Activated CD4-positive, CD25-positive, alpha-beta regulatory T cell treated with anti-CD3 and anti-CD28 coated beads, Interleukin-2, amount 50 U/mL, for 24 hours (primary cell): Measurements from ENCODE around the gene TAS2R16.

ENCODE experiments used
- ATAC-seq, 2 donors: fragments of 150-1000 bp; cut with Tn5 transposase; one replicate each; pipeline ENCODE4 v1.10.0; 2021; ENCODE audit warnings: mild to moderate bottlenecking in 1 of 2, moderate library complexity in 1 of 2

Gene TAS2R16, protein sequence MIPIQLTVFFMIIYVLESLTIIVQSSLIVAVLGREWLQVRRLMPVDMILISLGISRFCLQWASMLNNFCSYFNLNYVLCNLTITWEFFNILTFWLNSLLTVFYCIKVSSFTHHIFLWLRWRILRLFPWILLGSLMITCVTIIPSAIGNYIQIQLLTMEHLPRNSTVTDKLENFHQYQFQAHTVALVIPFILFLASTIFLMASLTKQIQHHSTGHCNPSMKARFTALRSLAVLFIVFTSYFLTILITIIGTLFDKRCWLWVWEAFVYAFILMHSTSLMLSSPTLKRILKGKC

DNA sequence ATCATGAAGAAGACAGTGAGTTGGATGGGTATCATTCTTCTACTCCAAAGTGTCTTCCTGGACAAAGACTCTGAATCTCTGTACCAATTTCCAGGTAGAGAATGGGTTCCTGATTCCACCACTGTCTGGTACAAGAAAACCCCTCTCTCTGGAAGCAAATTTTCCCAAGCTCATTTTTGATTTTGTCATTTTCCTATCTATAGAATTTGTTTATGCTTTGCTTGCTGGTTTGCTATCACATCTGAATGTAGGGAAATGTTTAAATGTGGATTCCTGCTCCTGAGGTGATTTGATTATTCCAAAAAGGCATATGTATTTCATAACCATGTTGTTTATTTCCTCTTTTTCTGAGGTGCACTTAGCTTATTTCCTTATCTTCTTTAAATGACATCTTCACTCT lies at the start of gene TAS2R16:
Gene TAS2R16, minus strand, starts transcription at position 101 of the 400 bp plus-strand sequence. Its CDS starts 66 bp downstream, at position 35.
- no peak for ATAC-seq

DNA sequence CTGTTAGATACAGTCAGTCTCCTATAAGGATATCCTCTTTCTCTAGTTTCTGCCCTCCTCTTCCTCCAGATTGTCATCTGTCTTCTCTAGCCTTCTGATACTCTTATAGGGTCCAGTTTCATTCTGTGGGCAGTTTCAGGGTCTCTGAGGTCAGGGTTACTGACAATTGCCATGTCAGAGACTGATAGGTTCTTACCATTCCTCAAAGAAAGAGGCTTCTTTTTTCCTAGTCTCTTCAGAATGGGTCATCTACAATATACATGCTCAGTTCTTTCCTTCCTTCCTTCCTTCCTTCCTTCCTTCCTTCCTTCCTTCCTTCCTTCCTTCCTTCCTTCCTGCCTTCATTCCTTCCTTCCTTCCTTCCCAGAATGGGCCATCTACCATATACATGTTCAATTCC lies 48.1 kb upstream of the TAS2R16 start:
- no peak for ATAC-seq

DNA sequence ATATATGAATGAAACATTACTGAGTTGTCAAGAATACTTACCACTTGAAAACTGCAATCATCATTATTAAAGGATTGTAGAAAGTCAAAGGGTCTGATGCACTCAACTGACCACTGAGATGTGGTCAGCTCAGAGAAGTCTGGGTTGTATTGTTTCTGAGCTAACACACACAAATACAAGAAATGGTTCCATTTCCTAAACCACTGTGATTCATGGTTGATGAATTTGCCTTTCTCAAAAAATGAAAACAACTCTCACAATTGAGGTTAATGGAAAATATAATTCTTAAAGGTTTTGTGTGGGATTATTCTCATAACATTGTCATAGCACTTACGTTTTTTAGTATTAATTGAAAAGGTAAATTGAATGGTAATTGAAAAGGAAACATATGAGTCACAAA lies 45.6 kb upstream of the TAS2R16 start:
- ATAC-seq = no peak

DNA sequence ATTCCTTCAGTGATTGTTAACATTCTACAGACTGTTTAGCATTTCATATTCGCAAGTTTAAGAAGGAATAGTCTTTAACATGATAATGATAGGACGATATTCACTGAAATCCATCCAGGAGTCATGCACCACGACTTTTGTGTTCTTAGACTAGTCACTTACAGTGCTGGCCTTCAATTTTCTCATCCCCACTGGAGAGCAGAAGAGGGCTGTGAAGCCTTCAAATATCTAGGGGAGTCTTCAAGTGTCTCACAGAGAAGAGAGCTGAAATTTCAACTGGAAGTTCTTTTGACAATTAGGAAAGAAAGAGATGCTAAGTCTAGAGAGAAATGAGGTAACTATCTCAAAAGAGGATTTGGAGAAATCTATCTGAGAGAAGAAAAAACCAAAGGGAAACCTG lies 43.8 kb upstream of the TAS2R16 start:
- ATAC-seq = no peak

DNA sequence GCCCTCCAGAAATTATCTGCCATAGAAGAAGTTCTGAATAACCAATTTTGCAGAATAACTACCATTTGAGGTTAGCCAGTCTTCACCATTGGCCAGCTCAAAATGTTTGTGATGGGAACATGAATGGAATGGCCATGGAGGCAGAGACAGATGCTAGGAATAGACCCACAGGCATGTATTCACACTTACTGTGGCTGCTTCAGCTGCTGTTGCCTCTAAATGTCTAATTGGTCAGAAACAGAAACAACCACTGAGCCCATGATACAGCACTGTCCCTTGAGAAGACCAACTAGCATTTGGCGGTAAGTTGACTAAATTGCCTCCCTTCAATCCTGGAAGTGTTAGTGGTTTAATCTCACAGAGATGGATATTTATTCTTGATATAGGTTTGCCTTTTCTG lies 38.6 kb upstream of the TAS2R16 start:
- ATAC-seq = no peak

DNA sequence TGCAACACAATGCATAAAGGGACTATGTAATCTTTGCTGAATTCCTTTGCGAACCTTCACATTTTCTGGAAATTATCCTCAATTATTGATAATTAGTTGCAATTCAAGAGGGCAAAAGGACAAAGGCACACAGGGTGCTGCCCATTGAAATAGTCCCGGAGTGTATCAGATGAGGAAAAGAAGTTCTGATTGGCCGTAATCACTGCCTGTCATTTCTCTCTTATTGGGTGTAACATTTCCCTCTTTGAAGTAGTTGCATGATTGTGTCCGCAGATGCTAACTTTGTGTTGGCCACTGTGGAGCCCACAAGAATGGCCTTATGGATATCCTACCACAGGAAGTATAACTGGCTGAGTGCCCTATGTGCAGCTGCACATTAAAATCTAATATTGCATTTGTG lies 35.1 kb upstream of the TAS2R16 start:
- no peak for ATAC-seq

DNA sequence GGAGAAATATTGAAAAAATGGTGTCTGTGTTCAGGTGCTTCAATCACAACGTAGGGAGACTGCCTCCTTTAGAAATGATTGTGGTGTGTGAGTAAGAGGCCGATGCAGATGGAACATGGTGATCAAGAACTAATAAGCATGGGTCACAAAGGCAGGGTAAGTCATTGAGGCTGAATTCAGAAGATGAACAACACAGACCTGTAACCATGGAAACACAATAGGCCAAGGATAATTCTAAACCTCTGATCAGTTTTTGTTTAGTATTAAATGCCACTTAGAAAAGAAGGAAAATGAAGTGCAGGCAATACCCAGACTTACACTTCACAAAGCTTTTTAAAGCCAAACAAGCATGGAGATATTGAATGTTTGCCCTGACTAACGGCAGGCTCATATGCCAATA lies 32.8 kb upstream of the TAS2R16 start:
- ATAC-seq = no peak

DNA sequence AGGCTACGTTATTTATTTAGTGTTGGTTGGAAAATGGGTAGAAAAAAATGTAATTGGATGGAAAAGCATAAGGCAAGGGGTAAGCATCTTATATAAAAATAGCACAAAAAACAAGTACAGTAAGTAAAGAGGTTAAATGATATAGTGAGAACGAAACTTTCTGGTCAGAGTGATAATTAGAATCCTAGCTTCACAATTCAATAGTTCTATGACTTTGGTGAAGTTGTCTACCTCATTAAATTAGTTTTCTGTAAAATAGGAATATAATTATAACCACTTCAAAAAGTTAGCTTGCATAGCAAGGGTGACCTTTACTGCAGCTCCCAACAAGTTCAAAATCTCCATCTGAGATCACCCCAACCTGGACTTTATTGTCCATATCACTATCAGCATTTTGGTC lies 30.8 kb upstream of the TAS2R16 start:
- ATAC-seq = no peak

DNA sequence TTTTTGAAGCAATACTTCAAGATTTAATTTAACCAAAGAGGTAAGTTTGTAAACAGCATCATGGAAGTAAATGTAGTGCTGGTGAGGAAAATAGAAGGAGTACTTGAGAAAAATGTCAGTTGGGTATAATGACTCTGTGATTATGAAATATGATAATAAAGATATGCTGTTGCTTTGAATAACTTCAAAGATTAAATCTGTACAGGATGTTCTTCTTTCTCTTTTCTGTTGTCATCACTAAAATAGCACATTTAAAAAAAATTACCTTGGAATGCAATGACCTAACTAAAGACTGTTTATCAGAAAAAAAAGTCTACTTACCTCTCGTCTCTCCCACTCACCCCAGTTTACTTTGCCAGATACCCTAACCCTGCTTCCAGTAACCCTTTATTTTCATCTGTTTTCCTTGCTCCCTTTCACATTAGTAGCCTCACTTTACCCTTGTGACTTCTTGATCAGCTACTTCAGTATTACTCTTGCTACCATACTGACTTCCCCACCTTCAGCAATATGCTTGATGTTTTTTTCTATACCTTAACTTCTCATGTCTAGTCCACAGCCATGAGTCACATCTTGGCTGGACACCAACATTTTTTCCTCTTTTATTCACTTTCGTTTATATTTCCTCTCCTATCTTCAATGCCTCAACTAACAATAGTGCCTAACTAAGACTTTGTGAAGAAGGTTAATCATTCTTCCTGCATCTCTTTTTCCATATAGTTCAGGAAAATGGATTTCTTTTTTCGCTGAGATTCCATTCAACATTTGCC lies 29.7 kb upstream of the TAS2R16 start:
- no peak for ATAC-seq

DNA sequence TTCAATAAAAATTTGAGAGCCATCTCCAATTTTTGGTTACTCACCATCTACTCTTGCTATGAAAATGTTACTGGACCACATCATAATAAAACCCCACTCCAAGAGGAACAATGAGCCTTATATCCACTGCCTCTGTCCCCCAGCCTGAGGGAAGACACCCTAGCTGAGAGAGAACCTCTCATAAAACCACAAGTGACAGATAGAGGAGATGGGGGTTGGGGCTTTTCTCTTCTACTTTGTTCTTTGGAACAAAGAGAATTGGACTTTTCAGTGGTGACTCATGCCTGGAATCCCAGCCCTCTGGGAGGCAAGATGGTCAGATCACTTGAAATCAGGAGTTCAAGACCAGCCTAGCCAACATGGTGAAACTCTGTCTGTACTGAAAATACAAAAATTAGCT lies 27.6 kb upstream of the TAS2R16 start:
- no peak for ATAC-seq

DNA sequence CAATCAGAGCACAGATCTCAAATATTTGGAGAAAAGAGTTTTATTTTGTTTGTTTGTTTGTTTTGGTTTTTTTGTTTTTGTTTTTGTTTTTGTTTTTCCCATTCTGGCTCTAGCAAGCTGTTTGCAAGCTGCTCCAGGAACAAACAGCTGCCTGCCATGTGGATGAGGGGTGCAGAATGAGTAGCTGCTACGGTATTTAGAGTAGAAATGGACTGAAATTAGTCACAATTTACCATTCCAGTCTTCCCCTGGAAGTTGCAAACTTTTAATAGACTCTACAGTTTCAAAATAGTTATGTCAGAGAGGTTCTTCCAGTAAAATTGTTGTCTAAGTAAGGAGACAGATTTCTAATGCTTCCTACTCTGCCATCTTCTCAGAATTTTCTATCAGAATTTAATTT lies 27.1 kb upstream of the TAS2R16 start:
- no peak for ATAC-seq

DNA sequence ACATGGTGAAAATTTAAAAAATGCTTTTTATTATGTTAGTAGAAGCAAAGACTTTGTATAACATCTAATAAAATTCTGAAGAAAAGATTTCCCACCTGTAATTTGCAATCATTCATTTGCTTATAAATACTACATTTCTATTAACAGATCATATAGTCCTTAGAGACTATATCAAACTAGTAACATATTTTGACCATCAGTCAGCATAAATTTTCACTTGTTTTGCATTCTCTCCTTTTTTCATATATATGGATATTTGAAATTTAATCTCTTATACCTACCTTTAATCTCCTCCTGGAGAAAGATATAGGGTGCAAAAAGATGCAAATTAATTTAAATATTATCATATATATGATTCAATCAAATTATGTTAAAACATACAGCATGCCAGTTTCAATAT lies 16.9 kb upstream of the TAS2R16 start:
- ATAC-seq = no peak

DNA sequence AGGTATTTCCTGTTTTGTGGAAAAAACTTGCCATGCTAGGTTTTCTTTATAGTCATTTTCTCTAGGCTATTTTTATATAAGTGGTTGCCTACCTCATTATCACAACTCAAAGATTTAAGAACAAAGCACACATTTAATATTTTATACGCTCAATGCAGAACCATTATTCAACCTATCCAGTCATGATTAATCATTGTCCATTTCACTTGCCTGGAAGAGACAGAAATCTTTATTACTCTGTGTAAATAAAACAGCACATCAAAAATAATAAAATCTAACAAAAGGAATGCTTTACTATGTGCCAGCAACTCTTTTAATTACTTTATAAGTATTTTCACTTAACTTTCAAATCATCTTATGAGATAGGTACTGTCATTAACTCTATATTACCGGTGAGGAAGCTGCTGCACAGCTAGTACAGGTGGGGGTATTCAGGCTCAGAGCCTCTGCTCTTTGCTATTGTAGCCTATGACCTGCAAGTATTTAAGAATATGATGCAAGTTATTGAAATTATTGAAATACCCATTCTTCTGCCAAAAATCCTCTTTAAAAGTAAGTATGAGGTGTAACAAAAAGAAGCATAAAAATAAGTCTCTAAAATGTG lies 16.4 kb upstream of the TAS2R16 start:
- no peak for ATAC-seq

DNA sequence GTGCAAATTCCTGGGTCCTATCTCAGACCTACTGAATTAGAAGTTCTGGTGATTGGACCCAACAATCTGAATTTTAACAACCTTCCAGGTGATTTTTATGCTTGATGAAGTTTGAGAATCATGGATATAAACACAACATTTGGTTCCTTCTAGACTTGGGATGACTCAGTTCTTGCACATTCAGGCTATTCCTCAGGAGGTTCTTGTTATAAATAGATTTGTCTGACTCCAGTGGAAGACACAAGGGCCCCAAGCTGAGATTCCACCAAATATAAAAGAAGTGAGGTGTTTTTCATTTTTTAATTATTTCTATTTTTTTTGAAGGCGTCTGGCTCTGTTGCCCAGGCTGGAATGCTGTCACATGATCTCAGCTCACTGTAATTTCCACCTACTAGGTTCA lies 9.4 kb upstream of the TAS2R16 start:
- ATAC-seq = no peak

DNA sequence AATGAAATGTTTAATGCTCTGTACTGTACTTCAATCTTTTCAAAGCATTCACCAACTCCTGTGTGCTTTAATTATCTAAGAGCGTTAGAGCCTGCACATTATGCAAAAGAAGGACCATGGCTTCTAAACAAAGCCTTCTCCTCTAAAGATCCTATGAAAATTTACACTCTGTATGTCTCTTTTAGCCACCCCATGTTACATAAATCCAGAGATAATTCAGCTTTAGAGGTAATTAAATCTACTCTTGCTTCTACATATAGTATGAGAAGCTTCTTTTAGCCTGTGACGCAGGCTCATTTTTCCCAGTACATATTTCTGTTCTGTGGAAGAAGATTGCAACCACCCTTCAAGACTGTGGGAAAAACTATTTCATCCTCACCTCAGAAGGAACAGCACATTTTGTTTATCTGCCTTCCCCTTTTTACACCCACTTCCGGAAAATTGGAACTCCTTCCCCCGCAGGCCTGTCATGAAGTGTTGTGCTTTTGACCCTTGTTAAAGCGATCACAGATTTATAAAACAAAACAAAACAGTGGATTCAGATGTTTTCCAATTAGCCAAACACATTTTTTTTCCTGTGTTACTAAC lies 8.1 kb upstream of the TAS2R16 start:
- ATAC-seq = no peak

DNA sequence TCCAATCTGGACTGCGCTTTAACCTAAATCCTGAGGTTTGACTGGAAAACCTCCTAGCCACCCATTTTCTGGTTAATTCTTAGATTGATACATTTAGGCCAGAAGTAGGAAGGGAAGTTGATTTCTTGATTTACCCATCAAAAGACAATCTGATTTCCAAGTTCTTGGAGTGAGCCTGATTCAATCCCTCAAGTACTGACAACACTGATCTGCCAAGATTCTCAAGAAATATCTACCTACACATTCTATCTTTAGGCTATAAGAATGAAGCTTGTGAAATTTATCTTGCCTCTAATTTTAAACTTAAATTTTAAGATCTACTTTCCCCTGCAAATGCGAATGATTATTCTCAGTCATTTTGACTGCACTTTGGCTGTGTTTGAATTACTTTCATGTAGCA lies 5.9 kb downstream of the TAS2R16 start:
- no peak for ATAC-seq

DNA sequence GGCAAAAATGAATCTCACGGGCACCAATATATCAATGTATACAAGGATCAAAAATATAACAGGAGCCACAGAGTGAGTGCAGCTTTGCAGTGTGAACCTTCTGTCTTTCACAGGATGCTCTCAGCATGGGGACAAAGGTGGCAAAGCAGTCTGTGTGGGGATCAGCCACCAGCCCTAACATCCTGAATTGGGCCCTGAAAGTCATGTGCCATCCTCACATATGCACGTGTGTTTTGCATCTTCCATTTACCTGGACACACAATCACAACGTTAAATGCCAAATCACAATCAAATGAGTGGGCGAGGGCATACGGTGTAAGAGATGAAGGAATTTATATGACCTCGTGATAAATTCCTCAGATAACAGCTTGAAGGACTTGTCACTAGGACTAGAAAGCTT lies 6.5 kb downstream of the TAS2R16 start:
- no peak for ATAC-seq

DNA sequence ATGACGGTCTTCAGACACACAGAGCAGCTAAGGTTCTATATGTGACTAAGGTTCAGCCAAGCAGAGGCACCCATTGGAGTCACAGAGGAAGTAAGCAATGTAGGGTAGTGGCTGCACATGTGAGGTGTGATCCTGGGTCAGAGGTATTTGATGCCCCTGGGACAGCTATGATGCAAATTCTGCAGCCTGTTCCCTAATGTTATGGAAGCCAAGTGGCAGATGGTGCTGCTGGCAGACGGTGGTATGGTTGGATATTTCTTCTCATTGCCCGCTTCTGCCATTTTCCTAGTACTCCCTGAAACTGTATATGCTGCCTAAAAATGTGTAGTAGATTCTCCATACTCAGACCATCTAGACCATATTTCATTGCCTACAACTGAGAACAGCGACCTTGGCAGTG lies 7.2 kb downstream of the TAS2R16 start:
- ATAC-seq = no peak

DNA sequence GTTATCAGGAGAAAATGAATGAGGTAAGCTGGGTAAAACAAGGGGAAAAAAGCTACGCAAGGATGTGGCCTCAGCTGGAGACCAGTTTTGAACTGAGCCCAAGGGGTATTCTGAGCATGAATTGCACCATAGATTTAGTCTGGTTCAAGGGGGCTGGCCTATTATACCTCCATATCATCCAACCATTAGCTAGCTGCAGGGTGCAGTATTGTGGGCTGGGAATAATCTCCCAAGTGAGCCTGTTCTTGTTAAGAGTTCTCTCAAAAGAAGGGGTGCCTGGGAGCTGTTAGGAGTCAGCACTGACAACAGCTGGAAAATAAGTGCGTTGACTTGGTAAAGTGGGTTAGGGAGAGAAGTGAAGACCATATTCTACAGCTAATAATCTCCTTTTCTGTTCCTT lies 8.0 kb downstream of the TAS2R16 start:
- ATAC-seq = no peak

DNA sequence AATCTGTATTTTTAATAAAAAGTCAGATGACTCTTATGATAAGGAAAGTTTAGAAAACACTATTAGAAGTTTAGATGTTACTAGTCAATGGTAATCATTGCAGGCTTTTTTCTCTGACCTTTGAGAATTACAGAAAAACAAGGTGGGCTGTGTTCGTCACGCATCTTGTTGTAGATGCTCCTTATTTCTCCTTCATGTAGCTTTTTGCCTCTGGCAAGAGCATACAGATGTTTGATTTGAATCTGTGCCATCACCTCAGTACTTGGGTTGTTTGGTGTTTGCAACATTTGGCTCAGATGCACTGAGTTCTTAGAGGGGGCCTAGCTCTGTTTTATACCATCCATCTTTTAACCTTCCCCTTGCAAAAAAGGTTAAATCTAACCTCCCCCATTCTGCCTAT lies 11.5 kb downstream of the TAS2R16 start:
- no peak for ATAC-seq

DNA sequence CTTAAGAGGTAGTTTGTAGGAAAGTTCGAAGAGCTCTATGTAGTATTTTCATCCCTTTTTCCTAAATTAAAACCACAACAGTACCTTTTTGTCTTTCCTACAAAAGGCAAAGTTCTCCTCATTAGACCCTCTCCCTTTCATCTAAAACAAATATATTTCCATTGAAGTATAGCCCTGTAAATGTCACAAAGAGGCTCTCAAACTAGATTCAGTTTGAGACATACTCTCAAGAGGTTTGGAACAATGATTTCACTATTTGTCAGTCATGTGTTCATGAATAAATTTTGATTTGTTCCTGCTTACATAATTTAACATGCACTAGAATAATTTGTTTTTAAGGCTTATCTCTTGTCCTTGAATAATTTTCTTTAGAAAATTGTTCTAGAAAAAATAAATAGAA lies 12.2 kb downstream of the TAS2R16 start:
- ATAC-seq = no peak

DNA sequence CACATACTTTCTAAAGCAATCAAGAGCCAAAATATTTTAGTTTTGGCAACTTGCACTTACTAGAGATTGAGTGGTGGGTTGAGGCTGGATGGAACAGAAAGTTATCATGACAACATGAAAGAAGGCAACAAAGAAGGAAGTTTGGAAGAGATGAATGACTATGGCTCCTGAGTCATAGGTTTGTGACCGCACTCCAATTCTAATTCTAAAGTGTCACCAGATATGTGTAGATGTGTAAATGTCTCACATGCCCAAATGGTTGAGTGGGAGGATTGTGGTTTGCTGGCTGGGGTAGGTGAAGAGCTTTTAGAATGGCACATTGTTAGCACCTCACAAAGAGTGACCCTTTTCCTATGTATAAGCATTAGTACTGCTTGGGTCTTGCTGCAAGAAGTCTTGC lies 20.2 kb downstream of the TAS2R16 start:
- no peak for ATAC-seq

DNA sequence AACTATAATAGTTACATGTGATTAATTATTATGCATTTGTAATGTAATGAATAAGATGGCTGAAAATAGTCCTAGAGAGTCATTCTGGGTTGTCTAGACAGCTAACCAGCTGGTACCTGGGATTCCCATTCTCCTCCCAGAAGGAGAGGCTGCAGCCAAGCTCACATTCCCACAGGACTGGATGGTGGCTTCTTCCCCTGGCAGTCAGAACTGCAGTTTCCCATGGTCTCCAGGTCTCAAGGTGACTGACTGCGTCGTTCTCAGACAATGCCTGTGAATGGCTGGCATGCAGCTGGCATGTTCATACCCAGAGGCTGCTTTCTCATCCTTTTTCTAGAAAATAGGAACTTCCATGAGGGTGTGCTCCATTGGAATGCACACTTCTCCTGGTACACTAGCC lies 21.3 kb downstream of the TAS2R16 start:
- ATAC-seq = no peak

DNA sequence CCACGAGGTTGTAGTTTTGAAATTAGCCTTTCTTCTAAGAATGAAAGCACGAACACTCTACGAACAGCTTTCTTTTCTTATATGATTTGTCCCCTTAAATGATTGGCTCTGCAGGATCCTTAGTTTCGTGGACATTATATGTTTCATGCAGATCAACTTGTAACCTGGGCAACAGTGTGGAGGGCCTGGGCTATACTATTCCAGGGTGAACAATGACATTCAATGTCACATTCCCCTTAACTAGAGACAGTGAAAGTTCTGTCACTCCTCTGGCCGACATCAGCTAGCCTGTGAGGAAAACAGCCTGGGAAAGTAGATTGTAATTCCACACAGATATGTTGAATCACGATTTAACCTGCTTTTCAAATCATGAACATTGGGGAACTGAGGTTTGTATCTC lies 23.4 kb downstream of the TAS2R16 start:
- ATAC-seq = no peak
